PC-3 (cell line): ENCODE data around the gene LRRC4B. TPM values are rescaled to one million over a fixed set of nuclear protein-coding genes. Genes with fewer than 3 reads are reported as not detected.

ENCODE experiments used
- ATAC-seq: fragments of 200-7000 bp; cut with Tn5 transposase; 2 replicates; pipeline ENCODE4 v1.9.1; 2020; ENCODE audit warnings: mild to moderate bottlenecking, moderate library complexity
- BruUV-seq: library from RNA; stranded (reverse); fragments of 400-500 nt; replicated peaks from 2 replicates; lab custom pipeline; 2021; lab: Mats Ljungman, UMichigan
- CTCF ChIA-PET: fragments of 300-600 bp; sonication (Branson Sonifier 250); formaldehyde crosslinking; loops from one replicate; lab custom pipeline; 2022; ENCODE audit warnings: antibody characterized with exemption; lab: Charles Lee
- POLR2A ChIA-PET: fragments of 300-600 bp; sonication (Branson Sonifier 250); formaldehyde crosslinking; loops from one replicate; lab custom pipeline; 2022; ENCODE audit warnings: antibody characterized with exemption; ENCODE audit not compliant: unreplicated experiment; lab: Charles Lee
- DNase-seq: peaks from one replicate; pipeline ENCODE4 v3.0.0-alpha.2; 2015
- H2AFZ ChIP-seq: fragments of 300-600 bp; sonication (generic); 2 replicates; pipeline ENCODE4 v1.6.0; 2016; ENCODE audit warnings: antibody characterized with exemption, low read length
- H3F3A ChIP-seq: fragments of 300-600 bp; sonication (generic); one replicate; pipeline ENCODE4 v1.6.0; 2017; ENCODE audit warnings: antibody characterized with exemption, low read length, control low read depth, mild to moderate bottlenecking; ENCODE audit not compliant: unreplicated experiment
- H3K27ac ChIP-seq: fragments of 300-600 bp; sonication (generic); 2 replicates; pipeline ENCODE4 v1.5.1; 2016; ENCODE audit warnings: mild to moderate bottlenecking, low read length
- H3K27me3 ChIP-seq: fragments of 300-600 bp; sonication (generic); 2 replicates; pipeline ENCODE4 v1.6.1; 2016; ENCODE audit warnings: low read length, mixed read lengths
- H3K36me3 ChIP-seq: fragments of 300-600 bp; sonication (generic); 2 replicates; pipeline ENCODE4 v1.6.1; 2016; ENCODE audit warnings: low read depth, mixed run types, low read length, mixed read lengths
- H3K4me1 ChIP-seq: fragments of 300-600 bp; sonication (generic); 2 replicates; pipeline ENCODE4 v1.5.1; 2016; ENCODE audit warnings: low read length; ENCODE audit not compliant: insufficient read depth
- H3K4me2 ChIP-seq: fragments of 300-600 bp; sonication (generic); 2 replicates; pipeline ENCODE4 v1.6.0; 2016; ENCODE audit warnings: low read length
- H3K4me3 ChIP-seq: fragments of 300-600 bp; sonication (generic); 2 replicates; pipeline ENCODE4 v1.5.1; 2016; ENCODE audit warnings: mild to moderate bottlenecking, low read length, mixed read lengths
- H3K79me2 ChIP-seq: fragments of 300-600 bp; sonication (generic); 2 replicates; pipeline ENCODE4 v1.6.1; 2017; ENCODE audit warnings: low read length, mixed read lengths
- H3K9ac ChIP-seq: fragments of 300-600 bp; sonication (generic); 2 replicates; pipeline ENCODE4 v1.6.0; 2016; ENCODE audit warnings: mild to moderate bottlenecking, low read length
- H3K9me2 ChIP-seq: fragments of 300-600 bp; sonication (generic); replicated peaks from 2 replicates; pipeline ENCODE4 v1.6.1; 2016; ENCODE audit warnings: mixed run types, low read length, mixed read lengths
- H3K9me3 ChIP-seq: fragments of 300-600 bp; sonication (generic); 2 replicates; pipeline ENCODE4 v1.6.1; 2016; ENCODE audit warnings: low read length, mixed read lengths
- H4K20me1 ChIP-seq: fragments of 300-600 bp; sonication (generic); 2 replicates; pipeline ENCODE4 v1.6.1; 2016; ENCODE audit warnings: low read length, mixed read lengths
- EZH2 ChIP-seq: fragments of 300-600 bp; sonication (generic); IDR thresholded peaks from one replicate; pipeline ENCODE4 v1.6.1; 2017; ENCODE audit warnings: antibody characterized with exemption, mild to moderate bottlenecking, low read length; ENCODE audit not compliant: unreplicated experiment
- EZH2phosphoT487 ChIP-seq: fragments of 300-600 bp; sonication (generic); IDR thresholded peaks from 2 replicates; pipeline ENCODE4 v1.6.1; 2018; ENCODE audit warnings: mild to moderate bottlenecking, antibody characterized with exemption, low read length, borderline replicate concordance
- intact Hi-C: fragments of 100-400 bp; cut with micrococcal nuclease; formaldehyde crosslinking; loops from 2 replicates; pipeline ENCODE4 v1.9.0; 2023
- total RNA-seq: library from RNA; depleted of rRNA; stranded (reverse); fragments of >200 nt; gene quantifications from 2 replicates; pipeline ENCODE4 v1.2.3, GENCODE V29; 2014
- TF ChIP-seq, protein P1 (sequence below): fragments of 300-600 bp; sonication (generic); conservative IDR thresholded peaks from 2 replicates; pipeline ENCODE4 v1.5.1; 2017; ENCODE audit warnings: antibody characterized with exemption, low read depth, mild to moderate bottlenecking, low read length

LRRC4B gene
- total RNA-seq, 1 experiment from 2014 or later: 0.26 TPM

GRCh38 chr19:50555450-50556281, 12.6 kb downstream of the LRRC4B start:
- H3K4me2 ChIP-seq: peak overlapping the region; percentile 99
- peak overlapping the region; percentile 76 for H3K4me3 ChIP-seq
- TF ChIP-seq, protein P1, sequence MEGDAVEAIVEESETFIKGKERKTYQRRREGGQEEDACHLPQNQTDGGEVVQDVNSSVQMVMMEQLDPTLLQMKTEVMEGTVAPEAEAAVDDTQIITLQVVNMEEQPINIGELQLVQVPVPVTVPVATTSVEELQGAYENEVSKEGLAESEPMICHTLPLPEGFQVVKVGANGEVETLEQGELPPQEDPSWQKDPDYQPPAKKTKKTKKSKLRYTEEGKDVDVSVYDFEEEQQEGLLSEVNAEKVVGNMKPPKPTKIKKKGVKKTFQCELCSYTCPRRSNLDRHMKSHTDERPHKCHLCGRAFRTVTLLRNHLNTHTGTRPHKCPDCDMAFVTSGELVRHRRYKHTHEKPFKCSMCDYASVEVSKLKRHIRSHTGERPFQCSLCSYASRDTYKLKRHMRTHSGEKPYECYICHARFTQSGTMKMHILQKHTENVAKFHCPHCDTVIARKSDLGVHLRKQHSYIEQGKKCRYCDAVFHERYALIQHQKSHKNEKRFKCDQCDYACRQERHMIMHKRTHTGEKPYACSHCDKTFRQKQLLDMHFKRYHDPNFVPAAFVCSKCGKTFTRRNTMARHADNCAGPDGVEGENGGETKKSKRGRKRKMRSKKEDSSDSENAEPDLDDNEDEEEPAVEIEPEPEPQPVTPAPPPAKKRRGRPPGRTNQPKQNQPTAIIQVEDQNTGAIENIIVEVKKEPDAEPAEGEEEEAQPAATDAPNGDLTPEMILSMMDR: no peak
- TF ChIP-seq EZH2 (no peak), EZH2phosphoT487 (no peak)
- no peaks in the 10 kb centered on the region for H3K36me3 ChIP-seq
- H3K4me1 ChIP-seq: no peaks in the 10 kb centered on the region
- no peaks in the 10 kb centered on the region for H3F3A ChIP-seq
- H2AFZ ChIP-seq: peak overlapping the region; percentile 100
- H3K27ac ChIP-seq: no peak overlapping the region
- H3K9me2 ChIP-seq: no peaks in the 10 kb centered on the region
- H3K9ac ChIP-seq: no peak overlapping the region
- peaks cover 38% of the 10 kb centered on the region for H3K27me3 ChIP-seq
- H3K79me2 ChIP-seq: no peaks in the 10 kb centered on the region
- POLR2A ChIA-PET: no interaction called here
- no peaks in the 10 kb centered on the region for H3K9me3 ChIP-seq
- BruUV-seq: no TSS peak
- no peaks in the 10 kb centered on the region for H4K20me1 ChIP-seq
- intact Hi-C loops: no loop called here
- no peak for DNase-seq
- no peak for ATAC-seq
- CTCF ChIA-PET: interaction anchor here (0.6 to 1.9 kb wide), 8 partner anchors 8 to 506 kb away, joined by 3 to 13 read pairs (median 4); no protein-coding TSS in a partner anchor

DNA sequence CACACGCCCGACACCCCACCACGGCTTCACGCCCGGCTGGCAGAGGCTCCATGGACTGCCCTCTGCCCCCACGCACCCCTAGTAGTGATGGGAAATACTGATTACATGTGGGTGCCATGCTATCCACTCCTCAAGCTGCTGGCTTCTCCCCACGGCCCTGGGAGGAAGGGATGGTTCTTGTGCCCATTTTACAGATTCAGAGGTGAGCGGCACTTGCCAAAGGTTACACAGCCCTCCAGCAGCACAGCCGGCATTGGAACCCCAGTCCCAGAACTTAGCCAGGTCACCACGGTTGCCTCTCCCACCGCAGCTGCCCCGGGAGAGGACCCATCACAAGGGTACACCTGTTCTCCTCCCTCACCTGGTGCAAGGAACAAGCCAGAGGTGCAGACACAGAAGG, 13.2 kb downstream of the LRRC4B start:
- H3K9ac ChIP-seq: no peak overlapping the region
- peaks cover 36% of the 10 kb centered on the region for H3K27me3 ChIP-seq
- H3K4me1 ChIP-seq: no peaks in the 10 kb centered on the region
- H3K9me3 ChIP-seq: no peaks in the 10 kb centered on the region
- no peaks in the 10 kb centered on the region for H3K79me2 ChIP-seq
- no peaks in the 10 kb centered on the region for H3K36me3 ChIP-seq
- ATAC-seq (no peak), DNase-seq (no peak)
- BruUV-seq: no TSS peak
- no peaks in the 10 kb centered on the region for H3K9me2 ChIP-seq
- no peak overlapping the region for H3K4me2 ChIP-seq
- ChIA-PET POLR2A (no interaction called here), CTCF (interaction anchor here (1.9 kb wide), 1 partner anchor 17 kb away, joined by 13 read pairs; no protein-coding TSS in a partner anchor)
- no peaks in the 10 kb centered on the region for H3F3A ChIP-seq
- no peak overlapping the region for H3K4me3 ChIP-seq
- intact Hi-C loops: no loop called here
- TF ChIP-seq EZH2phosphoT487 (no peak), EZH2 (no peak)
- TF ChIP-seq, protein P1: no peak
- H3K27ac ChIP-seq: no peak overlapping the region
- no peaks in the 10 kb centered on the region for H4K20me1 ChIP-seq
- H2AFZ ChIP-seq: no peak overlapping the region

DNA sequence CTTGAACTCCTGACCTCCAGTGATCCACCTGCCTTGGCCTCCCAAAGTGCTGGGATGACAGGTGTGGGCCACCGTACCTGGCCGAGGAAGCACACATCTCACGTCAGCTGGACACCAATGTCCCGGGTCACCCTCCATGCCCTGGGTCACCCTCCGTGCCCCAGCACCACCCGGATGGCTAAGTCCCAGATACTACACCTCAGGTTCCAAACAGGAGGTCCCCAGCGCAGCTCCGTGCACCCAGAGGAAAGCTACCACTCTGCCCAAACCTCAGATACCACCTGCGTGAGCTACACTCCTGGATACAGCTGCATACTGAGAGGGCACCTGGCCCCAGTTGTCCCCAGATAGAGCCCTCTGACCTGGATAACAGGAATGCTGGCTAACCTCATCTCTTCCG, 14.0 kb downstream of the LRRC4B start:
- H3K9me2 ChIP-seq: no peaks in the 10 kb centered on the region
- no peak overlapping the region for H3K4me3 ChIP-seq
- no peak overlapping the region for H3K4me2 ChIP-seq
- no peaks in the 10 kb centered on the region for H3K36me3 ChIP-seq
- peaks cover 39% of the 10 kb centered on the region for H3K27me3 ChIP-seq
- H3K4me1 ChIP-seq: no peaks in the 10 kb centered on the region
- intact Hi-C loops: no loop called here
- no peak overlapping the region for H2AFZ ChIP-seq
- H3K79me2 ChIP-seq: no peaks in the 10 kb centered on the region
- no peaks in the 10 kb centered on the region for H3K9me3 ChIP-seq
- ATAC-seq: no peak
- no peak overlapping the region for H3K27ac ChIP-seq
- H4K20me1 ChIP-seq: no peaks in the 10 kb centered on the region
- H3K9ac ChIP-seq: no peak overlapping the region
- BruUV-seq: no TSS peak
- H3F3A ChIP-seq: no peaks in the 10 kb centered on the region
- ChIA-PET POLR2A (no interaction called here), CTCF (no interaction called here)
- DNase-seq: no peak
- no peak for TF ChIP-seq EZH2phosphoT487
- no peak for TF ChIP-seq EZH2
- TF ChIP-seq, protein P1: no peak
